OCI-LY1 (cell line): ENCODE measurements around the gene CIB4.

Experiments used
- EZH2 ChIP-seq: fragments of 200-600 bp; sonication (generic), shearing (Covaris generic); IDR thresholded peaks from 2 replicates; pipeline ENCODE4 v1.8.0; 2017; ENCODE audit warnings: borderline replicate concordance, mixed run types, mild to moderate bottlenecking, antibody characterized with exemption, low read length, moderate library complexity, mixed read lengths
- TF ChIP-seq, protein P1 (sequence below): fragments of 200-600 bp; sonication (generic), shearing (Covaris generic); IDR thresholded peaks from 2 replicates; pipeline ENCODE4 v1.5.1; 2017; ENCODE audit warnings: mild to moderate bottlenecking, antibody characterized with exemption, low read length, moderate library complexity, mixed read lengths

DNA sequence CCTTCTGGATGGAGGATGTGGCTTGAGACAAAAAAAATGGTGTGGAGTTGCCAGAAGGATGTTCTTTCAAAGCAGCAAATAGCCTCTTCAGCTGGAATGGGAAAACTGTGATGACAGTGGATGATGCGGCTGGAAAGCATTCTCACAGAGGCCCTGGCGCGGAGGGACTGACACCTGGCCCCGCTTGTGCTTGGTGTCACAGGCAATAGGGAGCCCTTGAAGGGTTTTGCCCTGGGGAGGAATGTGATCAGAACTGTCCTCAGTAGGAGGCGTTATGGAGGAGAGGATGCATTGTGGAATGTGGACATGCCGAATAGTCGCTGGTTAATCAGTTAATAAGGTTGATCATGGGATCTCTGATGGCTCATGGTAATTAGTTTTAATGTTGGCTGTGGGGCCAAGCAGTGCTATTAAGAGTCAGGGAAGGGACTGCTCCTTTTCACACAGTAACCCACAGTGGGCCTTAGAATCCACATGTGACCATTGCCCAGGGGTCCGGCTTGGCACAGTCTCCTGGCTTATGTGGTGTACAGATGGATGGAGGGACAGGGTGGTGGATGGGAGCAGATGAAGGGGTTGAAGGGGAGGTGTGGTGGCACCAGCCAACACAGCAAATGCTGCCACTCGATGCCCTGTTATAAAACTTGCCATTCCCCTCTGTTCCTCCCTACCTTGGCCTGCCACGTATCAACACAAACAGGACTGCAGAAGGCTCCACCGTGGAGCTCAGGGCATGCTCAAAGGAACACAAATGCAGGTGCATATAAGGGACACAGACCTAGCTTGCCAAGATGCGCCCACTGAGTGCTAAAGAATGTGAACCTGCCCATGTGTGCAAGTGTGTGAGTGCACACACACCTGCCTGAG lies 71.7 kb downstream of the CIB4 start:
- TF ChIP-seq, protein P1, sequence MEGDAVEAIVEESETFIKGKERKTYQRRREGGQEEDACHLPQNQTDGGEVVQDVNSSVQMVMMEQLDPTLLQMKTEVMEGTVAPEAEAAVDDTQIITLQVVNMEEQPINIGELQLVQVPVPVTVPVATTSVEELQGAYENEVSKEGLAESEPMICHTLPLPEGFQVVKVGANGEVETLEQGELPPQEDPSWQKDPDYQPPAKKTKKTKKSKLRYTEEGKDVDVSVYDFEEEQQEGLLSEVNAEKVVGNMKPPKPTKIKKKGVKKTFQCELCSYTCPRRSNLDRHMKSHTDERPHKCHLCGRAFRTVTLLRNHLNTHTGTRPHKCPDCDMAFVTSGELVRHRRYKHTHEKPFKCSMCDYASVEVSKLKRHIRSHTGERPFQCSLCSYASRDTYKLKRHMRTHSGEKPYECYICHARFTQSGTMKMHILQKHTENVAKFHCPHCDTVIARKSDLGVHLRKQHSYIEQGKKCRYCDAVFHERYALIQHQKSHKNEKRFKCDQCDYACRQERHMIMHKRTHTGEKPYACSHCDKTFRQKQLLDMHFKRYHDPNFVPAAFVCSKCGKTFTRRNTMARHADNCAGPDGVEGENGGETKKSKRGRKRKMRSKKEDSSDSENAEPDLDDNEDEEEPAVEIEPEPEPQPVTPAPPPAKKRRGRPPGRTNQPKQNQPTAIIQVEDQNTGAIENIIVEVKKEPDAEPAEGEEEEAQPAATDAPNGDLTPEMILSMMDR: no peak
- TF ChIP-seq EZH2: no peak
